ENCODE data around the gene TTC22. TPM values are rescaled to one million over a fixed set of nuclear protein-coding genes. Genes with fewer than 3 reads are reported as not detected.

Gene TTC22
- total RNA-seq, 1 experiment from 2014 or later, result 0.59 TPM

- H2AFZ ChIP-seq (ENCODE audit: low read length), result no peak overlapping the region
- H3T11ph ChIP-seq (ENCODE audit: low read length), result no peak overlapping the region
- Mint-ChIP-seq H3K4me1 (peaks cover 11 to 12% of the 10 kb centered on the region in 2 experiments), H3K27ac (no peak overlapping the region), H3K27me3 (ENCODE audit: low read depth) (peaks cover 29% of the 10 kb centered on the region), H3K4me3 (no peak overlapping the region), H3K36me3 (ENCODE audit: insufficient read depth in 1 of 3, low read depth in 3 of 3) (no peaks in the 10 kb centered on the region), H3K9me3 (no peaks in the 10 kb centered on the region)
- no peak overlapping the region for H2BK120ac ChIP-seq (ENCODE audit: low read depth, low read length, poor library complexity, severe bottlenecking)
- H3K27me3 ChIP-seq (ENCODE audit: insufficient read depth, low read length), result no peaks in the 10 kb centered on the region
- no peak overlapping the region for H4K5ac ChIP-seq (ENCODE audit: insufficient read length, low read depth, low read length)
- no peaks in the 10 kb centered on the region for H3K4me1 ChIP-seq (ENCODE audit: insufficient read depth, low read length)
- no peaks in the 10 kb centered on the region for H3K79me1 ChIP-seq (ENCODE audit: insufficient read depth, low read depth, low read length, poor library complexity, severe bottlenecking)
- no peak overlapping the region for H3K23ac ChIP-seq (ENCODE audit: insufficient read length, low read depth, low read length)
- H3K4me2 ChIP-seq (ENCODE audit: insufficient read depth, insufficient read length, low read length), result no peak overlapping the region
- H3K9ac ChIP-seq (ENCODE audit: extremely low read depth, insufficient read length, low read length), result no peak overlapping the region
- no peaks in the 10 kb centered on the region for H4K20me1 ChIP-seq (ENCODE audit: control insufficient read depth, insufficient read depth, insufficient read length)
- DNase-seq, result peak; percentile 22
- H3K56ac ChIP-seq (ENCODE audit: insufficient read length, low read depth, low read length), result no peak overlapping the region
- no peak overlapping the region for H2BK5ac ChIP-seq (ENCODE audit: insufficient read length, low read length)
- no peaks in the 10 kb centered on the region for H3K79me2 ChIP-seq (ENCODE audit: insufficient read depth, low read length)
- H3K27ac ChIP-seq (ENCODE audit: insufficient read length, low read depth, low read length), result no peak overlapping the region
- H4K91ac ChIP-seq (ENCODE audit: insufficient read length, low read depth, low read length), result no peak overlapping the region
- no peak overlapping the region for H2BK12ac ChIP-seq (ENCODE audit: insufficient read length, low read depth, low read length)
- H2BK20ac ChIP-seq (ENCODE audit: low read depth, low read length, poor library complexity, severe bottlenecking), result no peak overlapping the region
- no peak overlapping the region; the same call in 1 of the 2 replicates for H3K14ac ChIP-seq (ENCODE audit: insufficient read depth, low read length)
- no peak overlapping the region for H4K8ac ChIP-seq (replicated peaks; ENCODE audit: insufficient read length, low read depth, low read length)
- H2AK5ac ChIP-seq (ENCODE audit: insufficient read length, low read length), result no peak overlapping the region
- no peaks in the 10 kb centered on the region for H3K9me3 ChIP-seq (ENCODE audit: control insufficient read depth, low read depth, low read length)
- no peak for TF ChIP-seq CTCF (conservative IDR thresholded peaks at IDR 0.05)
- no peaks in the 10 kb centered on the region for H3K23me2 ChIP-seq (ENCODE audit: insufficient read length, low read depth, low read length, poor library complexity, severe bottlenecking)
- no peak overlapping the region for H3K18ac ChIP-seq (ENCODE audit: insufficient read length, low read depth, low read length)
- no peak overlapping the region for H2BK15ac ChIP-seq (ENCODE audit: low read depth, low read length)
- WGBS (ENCODE audit: extremely low coverage, insufficient read length, low lambda C conversion rate), result no CpG with 5 or more reads among the region's 11 CpGs
- H3K4ac ChIP-seq (ENCODE audit: low read depth, low read length), result no peak overlapping the region
Observed at GRCh38 chr1:54806931-54807611, 5.9 kb upstream of the TTC22 start.
